Ectodermal cell (in vitro differentiated cells): ENCODE measurements around the gene SEC24D.

ENCODE experiments used
- H3K27ac ChIP-seq: 2 replicates; pipeline ENCODE4 v1.7.0; 2013; ENCODE audit warnings: mild to moderate bottlenecking, low read depth, low read length; ENCODE audit not compliant: insufficient read depth, poor library complexity, severe bottlenecking
- H3K27me3 ChIP-seq: 2 replicates; pipeline ENCODE4 v1.7.0; 2013; ENCODE audit warnings: mild to moderate bottlenecking, low read length; ENCODE audit not compliant: insufficient read depth, control insufficient read depth, poor library complexity, severe bottlenecking
- H3K36me3 ChIP-seq: one replicate; pipeline ENCODE4 v1.7.0; 2013; ENCODE audit warnings: low read length; ENCODE audit not compliant: control insufficient read depth, insufficient read depth
- H3K4me1 ChIP-seq: one replicate; pipeline ENCODE4 v1.7.0; 2013; ENCODE audit warnings: low read length; ENCODE audit not compliant: control insufficient read depth, insufficient read depth
- H3K4me3 ChIP-seq: 2 replicates; pipeline ENCODE4 v1.7.0; 2013; ENCODE audit warnings: low read depth, low read length, control low read depth; ENCODE audit not compliant: insufficient read depth
- H3K9me3 ChIP-seq: 2 replicates; pipeline ENCODE4 v1.7.0; 2013; ENCODE audit warnings: mild to moderate bottlenecking, low read length, moderate library complexity; ENCODE audit not compliant: control insufficient read depth
- WGBS, 2 experiments: methylation state at CpG; one replicate each; pipeline ENCODE4 v1.1.7; 2013; ENCODE audit warnings: missing lambda C conversion rate in 2 of 2; 5-methylcytosine and 5-hydroxymethylcytosine counted together

The SEC24D gene

DNA sequence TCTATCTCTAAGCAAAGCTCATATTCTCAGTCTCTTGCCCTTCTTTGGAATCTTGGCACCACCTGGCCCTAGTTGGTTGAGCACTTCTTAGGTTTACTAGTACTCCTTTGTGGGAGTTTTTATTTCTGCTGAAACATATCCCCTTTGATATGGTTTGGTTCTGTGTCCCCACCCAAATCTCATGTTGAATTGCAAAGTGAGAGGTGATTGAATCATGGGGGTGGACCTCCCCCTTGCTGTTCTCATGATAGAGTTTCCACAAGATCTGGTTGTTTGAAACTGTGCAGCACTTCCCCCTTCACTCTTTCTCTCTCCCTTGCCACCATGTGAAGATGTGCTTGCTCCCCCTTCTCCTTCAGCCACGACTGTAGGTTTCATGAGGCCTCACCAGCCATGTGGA lies 30.5 kb upstream of the SEC24D start:
- WGBS, 2 experiments: 73 to 85% methylated on average over 1 of the region's 1 CpG
- Histone ChIP-seq H3K4me3 (no peak overlapping the region), H3K4me1 (no peaks in the 10 kb centered on the region), H3K27me3 (no peaks in the 10 kb centered on the region), H3K27ac (no peak overlapping the region), H3K9me3 (no peaks in the 10 kb centered on the region), H3K36me3 (no peaks in the 10 kb centered on the region)

DNA sequence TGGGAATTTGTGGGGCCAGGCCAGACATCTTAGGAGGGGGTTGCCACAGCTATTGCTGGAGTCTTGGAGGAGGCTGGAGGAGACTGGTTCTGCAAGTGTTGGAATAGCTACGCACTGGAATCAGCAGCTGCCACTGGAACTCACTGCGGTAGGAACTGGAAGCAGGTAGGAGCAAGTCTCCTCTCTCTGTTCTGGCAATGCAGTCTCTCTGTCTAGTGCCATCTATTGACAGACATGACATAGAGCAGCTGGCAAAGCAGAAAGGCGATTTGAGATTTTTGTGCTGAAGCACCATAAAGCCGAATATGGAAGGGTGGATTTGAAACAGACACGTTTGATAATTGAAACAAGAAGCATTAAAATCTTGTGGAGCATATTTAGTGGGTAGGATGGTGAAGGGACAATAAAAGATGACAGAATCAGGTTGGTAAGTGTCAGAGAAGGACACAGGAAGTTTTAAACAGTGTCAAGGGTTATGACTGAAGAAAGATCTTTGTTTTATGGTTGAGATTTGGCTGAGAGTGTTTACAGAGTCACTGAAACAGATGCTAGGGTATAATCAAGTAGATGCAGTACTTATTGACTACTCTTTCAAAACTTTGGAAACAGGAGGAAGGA lies 29.3 kb upstream of the SEC24D start:
- Histone ChIP-seq H3K27ac (no peak overlapping the region), H3K4me1 (no peaks in the 10 kb centered on the region), H3K27me3 (no peaks in the 10 kb centered on the region), H3K9me3 (no peaks in the 10 kb centered on the region), H3K4me3 (no peak overlapping the region), H3K36me3 (no peaks in the 10 kb centered on the region)
- WGBS, 2 experiments: 21 to 26% methylated on average over 5 of the region's 5 CpGs

DNA sequence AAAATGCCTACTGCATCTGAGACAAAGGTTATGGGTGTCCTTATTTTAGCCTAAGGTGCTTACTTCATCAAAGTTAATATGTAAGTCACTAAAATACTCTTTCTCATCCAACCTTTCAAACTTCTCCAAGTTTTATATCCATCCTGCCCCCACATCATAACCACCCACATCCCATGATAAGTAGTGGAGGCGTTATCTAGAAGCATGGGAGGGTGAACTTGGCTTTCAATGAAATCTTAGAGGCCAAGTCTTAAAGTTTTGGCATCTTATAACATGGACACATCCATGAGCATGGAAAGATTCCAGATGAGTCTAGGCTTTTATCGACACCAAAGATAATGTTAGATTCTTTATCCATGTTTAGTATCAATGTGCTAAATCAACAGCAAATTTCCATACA lies 22.9 kb upstream of the SEC24D start:
- WGBS, 2 experiments: 90 to 100% methylated on average over 1 to 2 of the region's 2 CpGs
- no peaks in the 10 kb centered on the region for H3K36me3 ChIP-seq
- H3K27ac ChIP-seq: no peak overlapping the region
- H3K4me3 ChIP-seq: no peak overlapping the region
- no peaks in the 10 kb centered on the region for H3K4me1 ChIP-seq
- H3K9me3 ChIP-seq: no peaks in the 10 kb centered on the region
- no peaks in the 10 kb centered on the region for H3K27me3 ChIP-seq

DNA sequence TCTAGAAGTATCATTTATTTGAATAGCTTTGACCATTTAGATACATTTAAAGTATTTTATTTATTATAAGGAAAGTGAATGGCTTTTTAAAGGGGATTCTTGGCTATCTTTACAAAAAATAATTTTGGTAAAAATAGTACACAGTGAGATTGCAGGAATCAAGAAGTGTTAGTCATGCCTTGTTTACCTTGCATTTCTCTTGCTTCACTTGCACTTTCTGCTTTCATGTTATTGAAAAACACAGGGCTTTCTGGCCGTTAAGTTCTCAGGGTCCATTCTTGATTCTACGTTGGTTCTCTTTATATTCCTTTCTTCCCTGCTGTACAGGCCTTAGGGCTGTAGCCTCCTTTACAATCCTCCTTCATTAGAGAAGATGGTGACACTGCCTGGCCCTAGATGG lies 21.8 kb upstream of the SEC24D start:
- H3K4me1 ChIP-seq: no peaks in the 10 kb centered on the region
- 81 to 85% methylated on average over 2 of the region's 2 CpGs for WGBS, 2 experiments
- H3K9me3 ChIP-seq: no peaks in the 10 kb centered on the region
- no peaks in the 10 kb centered on the region for H3K27me3 ChIP-seq
- H3K36me3 ChIP-seq: no peaks in the 10 kb centered on the region
- no peak overlapping the region for H3K27ac ChIP-seq
- no peak overlapping the region for H3K4me3 ChIP-seq

GRCh38 chr4:118850488-118851173 lies 14.7 kb upstream of the SEC24D start:
- Histone ChIP-seq H3K9me3 (no peaks in the 10 kb centered on the region), H3K36me3 (no peaks in the 10 kb centered on the region), H3K4me3 (no peak overlapping the region), H3K27me3 (no peaks in the 10 kb centered on the region), H3K27ac (no peak overlapping the region), H3K4me1 (peaks cover 5% of the 10 kb centered on the region)
- WGBS, 2 experiments: 32 to 34% methylated on average over 8 of the region's 8 CpGs

DNA sequence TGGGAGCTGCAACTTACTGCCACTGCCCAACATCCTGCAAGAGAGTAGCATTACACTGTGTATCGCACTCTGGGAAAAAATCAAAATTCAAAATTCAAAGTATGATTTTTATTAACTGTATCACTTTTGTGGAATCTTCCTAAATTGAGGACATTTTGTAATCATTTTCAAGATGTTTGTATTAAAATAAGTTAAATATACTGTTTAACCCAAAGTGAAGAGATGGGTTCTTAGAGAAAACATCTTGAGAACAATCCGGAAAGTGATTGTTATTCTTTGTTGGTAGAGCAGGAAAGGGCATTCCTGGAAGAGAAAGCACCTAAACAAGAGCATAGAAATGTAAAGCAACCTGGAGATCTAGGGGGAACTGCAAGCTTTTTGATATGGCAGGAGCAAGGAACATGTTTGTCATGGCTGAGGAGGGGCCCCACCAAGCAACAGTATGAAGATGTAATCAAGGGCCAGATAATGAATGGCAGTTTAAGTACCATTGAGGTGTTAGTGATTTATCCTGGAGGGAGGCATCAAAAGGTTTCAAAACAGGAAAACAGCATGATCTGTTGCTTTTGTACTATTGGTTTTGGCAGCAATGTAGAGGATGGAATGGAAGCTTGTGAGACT lies 14.1 kb upstream of the SEC24D start:
- WGBS, 2 experiments: 7 to 26% methylated on average over 1 to 2 of the region's 2 CpGs
- no peaks in the 10 kb centered on the region for H3K27me3 ChIP-seq
- peaks cover 5% of the 10 kb centered on the region for H3K4me1 ChIP-seq
- H3K36me3 ChIP-seq: no peaks in the 10 kb centered on the region
- no peak overlapping the region for H3K27ac ChIP-seq
- H3K4me3 ChIP-seq: no peak overlapping the region
- no peaks in the 10 kb centered on the region for H3K9me3 ChIP-seq

GRCh38 chr4:118848901-118849300 lies 13.0 kb upstream of the SEC24D start:
- Histone ChIP-seq H3K4me1 (peaks cover 5% of the 10 kb centered on the region), H3K27me3 (no peaks in the 10 kb centered on the region), H3K4me3 (no peak overlapping the region)

DNA sequence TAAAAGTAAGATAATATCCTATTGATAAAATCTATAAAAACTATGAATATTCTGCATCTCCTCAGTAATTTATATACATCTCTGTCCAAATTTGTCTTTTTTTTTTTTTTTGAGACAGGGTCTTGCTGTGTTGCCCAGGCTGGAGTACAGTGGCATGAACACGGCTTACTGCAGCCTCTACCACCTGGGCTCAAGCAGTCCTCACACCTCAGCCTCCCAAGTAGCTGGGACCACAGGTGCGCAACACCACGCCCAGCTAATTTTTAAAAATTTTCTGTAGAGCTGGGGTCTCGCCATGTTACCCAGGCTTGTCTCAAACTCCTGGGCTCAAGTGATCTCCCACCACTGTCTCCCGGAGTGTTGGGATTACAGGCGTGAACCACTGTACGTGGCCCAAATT lies 12.3 kb upstream of the SEC24D start:
- Histone ChIP-seq H3K27ac (no peak overlapping the region), H3K9me3 (no peaks in the 10 kb centered on the region), H3K4me1 (peaks cover 5% of the 10 kb centered on the region), H3K36me3 (no peaks in the 10 kb centered on the region), H3K27me3 (no peaks in the 10 kb centered on the region), H3K4me3 (no peak overlapping the region)
- WGBS, 2 experiments: 93% methylated on average over 7 of the region's 7 CpGs

More at GRCh38 chr4:118848901-118849300, 13.0 kb upstream of the SEC24D start:
- no peak overlapping the region for H3K27ac ChIP-seq
- H3K9me3 ChIP-seq: no peaks in the 10 kb centered on the region
- no peaks in the 10 kb centered on the region for H3K36me3 ChIP-seq

- H3K27me3 ChIP-seq: no peaks in the 10 kb centered on the region
- H3K27ac ChIP-seq: no peak overlapping the region
- H3K9me3 ChIP-seq: no peaks in the 10 kb centered on the region
- H3K4me3 ChIP-seq: no peak overlapping the region
- H3K36me3 ChIP-seq: no peaks in the 10 kb centered on the region
- whole genome bisulfite sequencing, 2 experiments: 71 to 89% methylated on average over 1 of the region's 1 CpG
- H3K4me1 ChIP-seq: peaks cover 5% of the 10 kb centered on the region
Observed at GRCh38 chr4:118846979-118847378, 11.1 kb upstream of the SEC24D start.

DNA sequence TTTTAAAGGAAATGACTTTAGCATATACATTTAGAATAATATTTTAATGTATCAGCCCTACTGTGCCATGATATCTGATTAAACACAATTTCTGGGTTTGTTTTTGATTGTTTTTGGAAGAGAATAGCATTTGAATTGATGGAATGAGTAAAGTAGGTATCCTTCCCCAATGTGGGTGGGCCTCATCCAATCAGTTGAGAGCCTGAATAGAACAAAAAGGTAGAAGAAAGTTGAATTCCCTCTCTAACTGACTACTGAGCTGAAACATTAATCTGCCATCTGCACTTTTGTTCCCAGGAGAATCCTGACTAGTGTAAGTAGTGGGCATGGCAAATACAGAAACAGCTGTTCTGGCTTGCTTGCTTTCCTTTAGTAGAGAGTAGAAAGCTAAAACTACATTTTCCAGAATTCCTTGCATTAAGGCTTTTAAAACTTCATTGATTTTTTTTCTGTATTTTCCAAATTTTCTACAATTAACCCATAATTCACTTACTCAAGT lies 9.7 kb upstream of the SEC24D start:
- Histone ChIP-seq H3K36me3 (no peaks in the 10 kb centered on the region), H3K27me3 (no peaks in the 10 kb centered on the region), H3K4me1 (peaks cover 5% of the 10 kb centered on the region), H3K27ac (no peak overlapping the region), H3K4me3 (no peak overlapping the region), H3K9me3 (no peaks in the 10 kb centered on the region)
